Mesodermal cell (in vitro differentiated cells): ENCODE results near the gene SVIP. TPM values are rescaled to one million over a fixed set of nuclear protein-coding genes. Genes with fewer than 3 reads are reported as not detected.

ENCODE experiments used
- H3K27ac ChIP-seq: 2 replicates; pipeline ENCODE4 v1.7.0; 2013; ENCODE audit warnings: mild to moderate bottlenecking, low read depth, low read length, moderate library complexity; ENCODE audit not compliant: severe bottlenecking
- H3K36me3 ChIP-seq: 2 replicates; pipeline ENCODE4 v1.7.1; 2013; ENCODE audit warnings: mild to moderate bottlenecking, low read length, moderate library complexity; ENCODE audit not compliant: control insufficient read depth, insufficient read depth
- H3K4me1 ChIP-seq: one replicate; pipeline ENCODE4 v1.7.1; 2013; ENCODE audit warnings: mild to moderate bottlenecking, low read length; ENCODE audit not compliant: insufficient read depth, control insufficient read depth, poor library complexity, severe bottlenecking
- H3K4me3 ChIP-seq: 2 replicates; pipeline ENCODE4 v1.7.0; 2013; ENCODE audit warnings: low read length, control low read depth, mild to moderate bottlenecking; ENCODE audit not compliant: insufficient read depth, poor library complexity, severe bottlenecking; ENCODE audit errors: extremely low read depth
- H3K9me3 ChIP-seq: 2 replicates; pipeline ENCODE4 v1.7.1; 2013; ENCODE audit warnings: mild to moderate bottlenecking, low read length, moderate library complexity; ENCODE audit not compliant: control insufficient read depth
- WGBS, 2 experiments: methylation state at CpG; one replicate each; pipeline ENCODE4 v1.1.5; 2013; ENCODE audit warnings: missing lambda C conversion rate in 2 of 2; ENCODE audit not compliant: insufficient coverage in 2 of 2; 5-methylcytosine and 5-hydroxymethylcytosine counted together
- polyA plus RNA-seq, 2 experiments: library from polyadenylated mRNA; stranded (reverse); fragments of 50-300 nt; gene quantifications; one replicate each; pipeline ENCODE4 v1.2.3, GENCODE V29; 2013

Gene SVIP, protein sequence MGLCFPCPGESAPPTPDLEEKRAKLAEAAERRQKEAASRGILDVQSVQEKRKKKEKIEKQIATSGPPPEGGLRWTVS
- polyA plus RNA-seq (2013, experiment 1 of 2): 10.0 TPM
- 12.8 TPM for polyA plus RNA-seq (2013, experiment 2 of 2)

DNA sequence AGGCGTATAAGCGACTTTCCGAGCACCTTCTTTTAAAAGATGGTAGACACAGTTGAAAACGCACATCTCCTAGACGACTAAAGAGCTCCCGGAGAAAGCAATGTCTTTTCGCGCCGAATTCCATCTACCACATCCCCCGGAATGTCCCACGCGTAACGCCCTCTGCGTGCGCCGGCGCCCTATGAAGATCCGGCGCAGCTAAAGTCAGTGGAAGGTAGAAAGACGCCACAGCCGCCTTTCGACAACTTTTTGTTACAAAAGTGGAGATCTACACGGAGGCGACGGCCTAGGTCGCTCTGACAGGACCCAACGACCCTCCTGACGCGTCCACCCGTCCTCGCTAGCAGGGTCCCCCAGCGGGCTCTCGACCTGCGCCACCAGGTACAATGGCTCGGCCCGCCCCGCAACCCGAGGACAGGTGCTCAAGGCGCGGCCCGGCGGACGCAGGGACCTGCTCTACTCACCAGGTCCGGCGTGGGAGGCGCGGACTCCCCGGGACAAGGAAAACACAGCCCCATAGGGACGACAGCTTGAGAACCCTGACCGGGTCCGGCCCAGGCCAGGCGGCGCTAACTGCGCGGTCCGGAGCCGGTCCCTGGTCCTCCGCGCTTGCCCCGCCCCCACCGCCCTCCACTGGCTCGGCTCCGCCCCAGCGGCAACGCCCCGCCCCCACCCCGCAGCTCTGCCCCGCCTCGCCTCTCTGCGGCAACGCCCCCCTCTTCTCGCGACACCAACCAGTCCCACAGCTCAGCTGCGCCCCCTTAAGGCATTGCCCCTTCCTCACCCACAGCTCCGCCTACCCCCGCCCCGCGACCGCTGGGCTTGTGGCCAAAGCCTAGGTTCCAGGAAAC, at the start of gene SVIP:
Gene SVIP (minus strand): TSS at position 571 of the 851 bp plus-strand sequence. CDS start 53 bp downstream, at position 518.
- H3K4me3 ChIP-seq: peak within 1 kb of the TSS; percentile 73
- WGBS, 2 experiments: 3% methylated on average over 30 to 60 of the region's 79 CpGs
- H3K27ac ChIP-seq: no peak within 1 kb of the TSS
- H3K36me3 ChIP-seq: no peaks in the 10 kb centered on the region
- no peaks in the 10 kb centered on the region for H3K4me1 ChIP-seq
- H3K9me3 ChIP-seq: no peaks in the 10 kb centered on the region

- H3K4me3 ChIP-seq: no peak overlapping the region
- H3K9me3 ChIP-seq: no peaks in the 10 kb centered on the region
- no peaks in the 10 kb centered on the region for H3K36me3 ChIP-seq
- no peak overlapping the region for H3K27ac ChIP-seq
- H3K4me1 ChIP-seq: no peaks in the 10 kb centered on the region
Measured at GRCh38 chr11:22878604-22879003, 49.0 kb upstream of the SVIP start.

- Histone ChIP-seq H3K36me3 (no peaks in the 10 kb centered on the region), H3K4me1 (no peaks in the 10 kb centered on the region), H3K4me3 (no peak overlapping the region), H3K27ac (no peak overlapping the region), H3K9me3 (no peaks in the 10 kb centered on the region)
Measured at GRCh38 chr11:22878039-22878438, 48.4 kb upstream of the SVIP start.

DNA sequence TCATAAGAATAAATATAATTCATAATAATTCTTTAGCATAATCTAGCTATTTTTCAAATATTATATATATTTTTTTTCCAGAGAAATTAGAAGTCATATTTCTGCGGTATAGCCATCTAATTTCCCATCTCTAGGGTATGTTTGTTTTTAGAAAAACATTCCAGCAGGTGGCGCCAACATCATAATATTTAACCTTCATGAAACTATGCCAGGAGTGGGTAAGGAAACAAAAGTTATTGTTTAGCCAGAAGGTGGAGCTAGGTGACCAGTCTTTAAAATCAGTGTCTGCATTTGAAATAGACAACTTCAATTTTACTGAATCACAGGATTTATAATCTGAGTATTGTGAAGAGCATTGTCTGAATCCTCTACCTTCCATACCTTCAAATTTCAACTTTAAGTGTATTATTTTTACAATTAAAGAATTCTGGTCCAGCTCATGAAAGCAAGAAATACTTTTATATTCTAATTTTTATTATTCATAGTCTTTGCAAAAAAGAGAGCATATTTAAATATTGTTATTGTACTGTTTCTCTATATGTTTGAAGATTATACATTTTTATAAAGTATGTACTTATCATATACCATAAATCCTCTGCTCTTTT, 46.4 kb upstream of the SVIP start:
- no CpG with 5 or more reads among the region's 2 CpGs for WGBS, 2 experiments
- Histone ChIP-seq H3K4me1 (no peaks in the 10 kb centered on the region), H3K36me3 (no peaks in the 10 kb centered on the region), H3K9me3 (no peaks in the 10 kb centered on the region), H3K4me3 (no peak overlapping the region), H3K27ac (no peak overlapping the region)

GRCh38 chr11:22869325-22869724, 39.7 kb upstream of the SVIP start:
- no peaks in the 10 kb centered on the region for H3K36me3 ChIP-seq
- no peaks in the 10 kb centered on the region for H3K9me3 ChIP-seq
- H3K4me3 ChIP-seq: no peak overlapping the region
- H3K27ac ChIP-seq: no peak overlapping the region
- WGBS, 2 experiments: 88% methylated on average over 1 of the region's 3 CpGs; no CpG with 5 or more reads in 1 of the 2 experiments
- H3K4me1 ChIP-seq: no peaks in the 10 kb centered on the region

- H3K36me3 ChIP-seq: no peaks in the 10 kb centered on the region
Measured at GRCh38 chr11:22860241-22860640, 30.6 kb upstream of the SVIP start, which contains the start of gene CCDC179. Gene CCDC179, minus strand, starts transcription at chr11:22860474. Its CDS starts 53 bp downstream, at chr11:22860421.

GRCh38 chr11:22859756-22860155, 30.2 kb upstream of the SVIP start:
- Histone ChIP-seq H3K9me3 (no peaks in the 10 kb centered on the region), H3K36me3 (no peaks in the 10 kb centered on the region), H3K4me3 (no peak overlapping the region), H3K27ac (no peak overlapping the region), H3K4me1 (no peaks in the 10 kb centered on the region)
- WGBS, 2 experiments: 86 to 88% methylated on average over 3 to 4 of the region's 6 CpGs

More at GRCh38 chr11:22860241-22860640, 30.6 kb upstream of the SVIP start, which contains the start of gene CCDC179:
- Histone ChIP-seq H3K4me3 (no peak within 1 kb of the TSS), H3K9me3 (no peaks in the 10 kb centered on the region), H3K27ac (no peak within 1 kb of the TSS), H3K4me1 (no peaks in the 10 kb centered on the region)
- 85 to 100% methylated on average over 4 of the region's 4 CpGs for WGBS, 2 experiments

DNA sequence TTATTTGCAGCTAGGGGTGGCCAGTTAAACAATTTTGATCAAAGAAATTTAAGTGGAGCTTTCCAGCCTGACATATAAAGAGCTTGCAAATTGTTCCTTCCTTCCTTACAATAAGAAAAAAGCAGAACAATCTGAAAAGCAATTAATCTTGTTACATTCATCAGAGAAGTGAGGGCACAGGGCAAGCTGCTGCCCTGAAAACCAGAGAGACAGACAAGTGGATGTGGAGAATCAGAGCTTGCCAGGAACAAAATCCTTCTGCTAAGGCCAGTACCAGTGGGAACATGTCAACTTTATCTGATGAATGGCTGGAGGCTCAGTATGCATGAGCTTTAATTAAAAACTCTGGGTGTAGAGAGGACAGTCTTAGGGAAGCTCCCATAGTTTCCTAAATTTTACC, 21.9 kb upstream of the SVIP start:
- H3K36me3 ChIP-seq: no peaks in the 10 kb centered on the region
- H3K27ac ChIP-seq: no peak overlapping the region
- no peaks in the 10 kb centered on the region for H3K9me3 ChIP-seq
- H3K4me3 ChIP-seq: no peak overlapping the region
- H3K4me1 ChIP-seq: no peaks in the 10 kb centered on the region

DNA sequence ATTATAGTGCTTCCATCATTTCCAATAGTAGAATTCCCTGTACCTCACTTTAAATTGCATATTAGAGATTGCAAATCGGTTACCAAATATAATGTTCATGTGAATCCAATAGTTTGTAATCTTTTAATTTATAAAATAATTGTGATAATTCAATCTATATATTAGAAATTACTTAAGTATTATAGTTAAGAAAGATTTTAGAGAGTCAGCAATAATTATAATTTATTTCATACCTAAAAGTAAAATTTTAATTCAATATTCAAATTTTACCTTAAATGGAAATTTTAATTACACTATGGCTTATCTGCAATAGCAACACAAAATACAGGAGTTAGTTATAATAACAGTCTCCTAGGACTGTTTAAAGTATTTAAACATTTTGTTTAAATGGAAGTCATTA, 17.1 kb upstream of the SVIP start:
- H3K27ac ChIP-seq: no peak overlapping the region
- no CpG with 5 or more reads among the region's 1 CpG for WGBS, 2 experiments
- H3K9me3 ChIP-seq: no peaks in the 10 kb centered on the region
- no peaks in the 10 kb centered on the region for H3K36me3 ChIP-seq
- no peaks in the 10 kb centered on the region for H3K4me1 ChIP-seq
- no peak overlapping the region for H3K4me3 ChIP-seq

DNA sequence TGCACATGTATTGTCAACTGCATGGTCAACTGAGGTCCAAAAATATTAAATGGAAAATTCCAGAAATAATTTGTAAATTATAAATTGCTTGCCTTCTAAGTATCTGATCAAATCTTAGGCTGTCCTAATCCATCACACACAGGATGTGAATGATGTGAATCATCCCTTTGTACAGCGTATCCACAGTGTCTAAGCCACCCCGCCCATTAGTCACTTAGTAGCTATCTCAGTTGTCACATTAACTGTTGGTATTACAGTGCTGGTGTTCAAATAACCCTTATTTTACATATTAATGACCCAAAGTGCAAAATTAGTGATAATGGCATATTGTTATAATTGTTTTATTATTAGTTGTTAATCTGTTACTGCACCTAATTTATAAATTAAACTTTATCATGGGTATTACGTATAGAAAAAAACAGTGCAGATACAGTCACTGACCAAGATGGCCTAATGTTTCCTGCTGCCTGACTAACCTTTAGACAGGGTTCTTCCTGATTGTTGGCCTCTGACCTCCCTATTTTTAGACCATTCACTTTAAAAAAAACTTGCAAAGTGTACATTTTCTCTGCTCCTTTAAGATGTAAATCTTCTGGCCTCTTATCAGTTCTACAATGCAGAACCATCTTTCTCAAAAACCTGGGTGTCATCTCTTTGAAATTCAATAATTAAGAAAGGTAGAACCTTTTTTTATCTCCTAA, 2.9 kb upstream of the SVIP start:
- WGBS, 2 experiments: 100% methylated on average over 1 of the region's 3 CpGs; no CpG with 5 or more reads in 1 of the 2 experiments
- Histone ChIP-seq H3K4me3 (no peak overlapping the region), H3K4me1 (no peaks in the 10 kb centered on the region), H3K36me3 (no peaks in the 10 kb centered on the region), H3K27ac (peak overlapping the region; percentile 51), H3K9me3 (no peaks in the 10 kb centered on the region)
